Measurements from ENCODE around the gene SMIM22.

DNA sequence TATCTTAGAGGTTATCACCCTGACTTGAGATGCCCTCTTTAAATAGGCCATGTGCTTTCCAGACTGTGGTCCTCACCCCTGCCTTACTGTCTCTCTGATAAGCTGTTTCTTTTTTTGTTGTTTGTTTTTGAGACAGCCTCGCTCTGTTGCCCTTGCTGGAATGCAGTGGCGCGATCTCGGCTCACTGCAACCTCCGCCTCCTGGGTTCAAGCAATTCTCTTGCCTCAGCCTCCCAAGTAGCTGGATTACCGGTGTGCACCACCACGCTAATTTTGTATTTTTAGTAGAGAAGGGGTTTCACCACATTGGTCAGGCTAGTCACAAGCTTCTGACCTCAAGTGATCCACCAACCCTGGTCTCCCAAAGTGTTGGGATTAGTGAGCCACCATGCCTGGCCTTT lies 6.3 kb upstream of the SMIM22 start:
- TF ChIP-seq, protein P1, sequence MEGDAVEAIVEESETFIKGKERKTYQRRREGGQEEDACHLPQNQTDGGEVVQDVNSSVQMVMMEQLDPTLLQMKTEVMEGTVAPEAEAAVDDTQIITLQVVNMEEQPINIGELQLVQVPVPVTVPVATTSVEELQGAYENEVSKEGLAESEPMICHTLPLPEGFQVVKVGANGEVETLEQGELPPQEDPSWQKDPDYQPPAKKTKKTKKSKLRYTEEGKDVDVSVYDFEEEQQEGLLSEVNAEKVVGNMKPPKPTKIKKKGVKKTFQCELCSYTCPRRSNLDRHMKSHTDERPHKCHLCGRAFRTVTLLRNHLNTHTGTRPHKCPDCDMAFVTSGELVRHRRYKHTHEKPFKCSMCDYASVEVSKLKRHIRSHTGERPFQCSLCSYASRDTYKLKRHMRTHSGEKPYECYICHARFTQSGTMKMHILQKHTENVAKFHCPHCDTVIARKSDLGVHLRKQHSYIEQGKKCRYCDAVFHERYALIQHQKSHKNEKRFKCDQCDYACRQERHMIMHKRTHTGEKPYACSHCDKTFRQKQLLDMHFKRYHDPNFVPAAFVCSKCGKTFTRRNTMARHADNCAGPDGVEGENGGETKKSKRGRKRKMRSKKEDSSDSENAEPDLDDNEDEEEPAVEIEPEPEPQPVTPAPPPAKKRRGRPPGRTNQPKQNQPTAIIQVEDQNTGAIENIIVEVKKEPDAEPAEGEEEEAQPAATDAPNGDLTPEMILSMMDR (IDR thresholded peaks at IDR 0.05): no peak
- TF ChIP-seq POLR2A (IDR thresholded peaks at IDR 0.05): no peak

All from Peyer's patch (tissue), 4 donors.